ENCODE data around the gene IFT80.
A peak's percentile ranks its signal among the peaks of the same experiment; 100 is the strongest.

Gene IFT80

DNA sequence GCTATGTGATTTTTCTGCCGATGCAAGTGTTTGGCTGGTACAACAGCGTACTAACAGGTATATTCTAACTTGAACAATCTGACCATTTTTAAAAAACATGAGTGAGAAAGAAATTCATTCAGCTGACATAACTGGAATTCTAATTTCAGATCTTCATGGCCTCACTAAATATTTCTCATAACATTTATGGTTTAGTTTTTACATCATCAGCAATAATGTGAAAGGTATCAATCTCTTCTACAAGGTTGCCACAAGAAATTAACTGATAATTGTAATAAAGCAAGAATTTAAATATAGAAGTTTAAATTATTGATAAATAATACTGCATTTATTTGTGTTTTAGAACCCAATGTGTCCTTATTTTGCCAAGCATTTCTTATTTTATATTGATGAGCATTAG lies 179.0 kb downstream of the IFT80 start:
- ChIA-PET CTCF (interaction anchor here (1.2 to 2.2 kb wide), 2 partner anchors 9 to 187 kb away, joined by 3 to 9 read pairs; no protein-coding TSS in a partner anchor), POLR2A (no interaction called here)
- H3K4me3 ChIP-seq (ENCODE audit: low read depth, low read length) = no peak overlapping the region
- no peak for TF ChIP-seq CTCF (IDR thresholded peaks at IDR 0.05; ENCODE audit: insufficient read depth, low read length, missing control alignments)
- no peak for DNase-seq (ENCODE audit: low read depth, low spot score)

GRCh38 chr3:160218136-160218535 lies 180.9 kb downstream of the IFT80 start:
- TF ChIP-seq CTCF (IDR thresholded peaks at IDR 0.05; ENCODE audit: insufficient read depth, low read length, missing control alignments) = no peak
- POLR2A ChIA-PET = no interaction called here
- H3K4me3 ChIP-seq (ENCODE audit: low read depth, low read length) = no peak overlapping the region
- CTCF ChIA-PET = interaction anchor here (0.8 to 1.8 kb wide), 2 partner anchors 13 to 55 kb away, joined by 3 to 7 read pairs; no protein-coding TSS in a partner anchor
- no peak for DNase-seq (ENCODE audit: low read depth, low spot score)

- DNase-seq (ENCODE audit: low read depth, low spot score) = no peak
- TF ChIP-seq CTCF (IDR thresholded peaks at IDR 0.05; ENCODE audit: insufficient read depth, low read length, missing control alignments) = no peak
- POLR2A ChIA-PET = no interaction called here
- H3K4me3 ChIP-seq (ENCODE audit: low read depth, low read length) = no peak overlapping the region
- CTCF ChIA-PET = interaction anchor here (0.8 kb wide), 1 partner anchor 13 kb away, joined by 3 read pairs; no protein-coding TSS in a partner anchor
Observed at GRCh38 chr3:160217675-160218074, 181.3 kb downstream of the IFT80 start.

- POLR2A ChIA-PET = no interaction called here
- TF ChIP-seq CTCF (IDR thresholded peaks at IDR 0.05; ENCODE audit: insufficient read depth, low read length, missing control alignments) = no peak
- DNase-seq (ENCODE audit: low read depth, low spot score) = no peak
- CTCF ChIA-PET = interaction anchor here (1.6 kb wide), 1 partner anchor 50 kb away, joined by 5 read pairs; no protein-coding TSS in a partner anchor
- no peak overlapping the region for H3K4me3 ChIP-seq (ENCODE audit: low read depth, low read length)
Observed at GRCh38 chr3:160213191-160213590, 185.8 kb downstream of the IFT80 start.

GRCh38 chr3:160210799-160211221 lies 188.2 kb downstream of the IFT80 start:
- peak; percentile 7 for DNase-seq (ENCODE audit: low read depth, low spot score)
- ChIA-PET POLR2A (no interaction called here), CTCF (interaction anchor here (0.7 to 4.2 kb wide), 19 partner anchors 9 to 204 kb away, joined by 3 to 35 read pairs (median 4); partner anchors contain the start of gene C3orf80)
- peak; percentile 24 for TF ChIP-seq CTCF (IDR thresholded peaks at IDR 0.05; ENCODE audit: insufficient read depth, low read length, missing control alignments)
- H3K4me3 ChIP-seq (ENCODE audit: low read depth, low read length) = no peak overlapping the region

DNA sequence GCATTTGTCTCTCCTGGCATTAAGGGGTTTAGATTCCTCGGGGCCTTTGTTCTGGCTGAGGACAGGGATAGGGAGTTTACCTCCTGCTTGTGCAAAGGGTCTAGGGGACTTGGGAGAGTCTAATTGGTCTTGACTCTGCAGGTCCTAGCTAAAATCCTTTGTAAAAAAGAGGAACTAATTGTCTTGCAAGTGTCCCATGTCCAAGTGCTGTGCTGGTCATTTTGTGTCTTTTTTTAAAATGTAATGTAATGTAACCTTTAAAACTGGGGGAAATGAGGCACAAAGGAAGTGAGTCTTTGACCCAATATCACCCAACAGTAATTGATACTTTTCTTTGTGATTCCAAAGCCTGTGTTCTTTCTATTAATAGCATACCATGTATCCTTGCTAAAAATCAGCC lies 188.7 kb downstream of the IFT80 start:
- H3K4me3 ChIP-seq (ENCODE audit: low read depth, low read length) = no peak overlapping the region
- no peak for TF ChIP-seq CTCF (IDR thresholded peaks at IDR 0.05; ENCODE audit: insufficient read depth, low read length, missing control alignments)
- ChIA-PET CTCF (interaction anchor here (0.6 to 4.2 kb wide), 17 partner anchors 9 to 204 kb away, joined by 3 to 35 read pairs (median 4); partner anchors contain the start of gene C3orf80), POLR2A (no interaction called here)
- no peak for DNase-seq (ENCODE audit: low read depth, low spot score)
